Pulmonary artery endothelial cell (primary cell): Measurements from ENCODE around the gene RAB17. TPM values are rescaled to one million over a fixed set of nuclear protein-coding genes. Genes with fewer than 3 reads are reported as not detected.
A peak's percentile ranks its signal among the peaks of the same experiment; 100 is the strongest.
"Not testable (repeated sequence)": the region's sequence is repeated elsewhere in the genome, so short reads cannot be mapped to it uniquely, and the experiment has no call there.

Experiments
- DNase-seq: peaks from one replicate; pipeline ENCODE4 v3.0.0-alpha.2; 2011; ENCODE audit warnings: low read depth, low spot score
- total RNA-seq: library from RNA; depleted of rRNA; stranded (reverse); fragments of >200 nt; gene quantifications from 2 replicates; pipeline ENCODE4 v1.2.3, GENCODE V29; 2014

RAB17 gene
- total RNA-seq, 1 donor from 2014 or later = 1.9 TPM

DNA sequence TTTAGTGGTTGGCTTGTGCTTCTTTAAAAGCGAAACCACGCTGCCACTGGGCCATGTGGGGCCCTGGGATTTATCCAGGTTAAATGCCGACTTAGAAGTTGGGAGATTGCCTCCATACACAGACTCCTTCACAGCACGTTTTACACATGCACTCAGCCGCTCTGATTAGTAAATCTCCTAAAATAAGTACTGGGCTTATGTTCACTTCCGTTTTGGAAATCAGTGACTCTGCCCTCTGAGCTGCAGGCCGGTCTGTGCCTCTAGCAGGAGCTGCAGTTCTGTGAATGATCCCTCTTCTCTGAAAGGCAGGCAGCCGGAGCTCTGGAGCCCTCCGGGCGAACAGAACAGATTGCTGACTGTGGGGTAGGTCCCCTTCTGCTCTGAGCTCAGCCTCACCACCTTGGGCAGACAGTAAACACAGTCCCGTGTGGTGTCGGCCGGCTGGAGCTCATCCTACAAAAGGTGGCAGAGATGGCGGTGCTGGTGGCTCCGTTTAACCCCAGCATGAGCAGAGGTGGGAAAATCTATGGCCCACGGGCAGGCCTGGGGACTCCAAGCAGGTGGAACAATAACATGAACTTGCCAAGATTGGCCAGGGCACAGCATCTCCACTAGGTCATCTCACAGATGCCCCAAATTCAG lies 9.8 kb upstream of the RAB17 start:
- DNase-seq = no peak

- no peak for DNase-seq
Measured at GRCh38 chr2:237599465-237600110, 9.1 kb upstream of the RAB17 start.

DNA sequence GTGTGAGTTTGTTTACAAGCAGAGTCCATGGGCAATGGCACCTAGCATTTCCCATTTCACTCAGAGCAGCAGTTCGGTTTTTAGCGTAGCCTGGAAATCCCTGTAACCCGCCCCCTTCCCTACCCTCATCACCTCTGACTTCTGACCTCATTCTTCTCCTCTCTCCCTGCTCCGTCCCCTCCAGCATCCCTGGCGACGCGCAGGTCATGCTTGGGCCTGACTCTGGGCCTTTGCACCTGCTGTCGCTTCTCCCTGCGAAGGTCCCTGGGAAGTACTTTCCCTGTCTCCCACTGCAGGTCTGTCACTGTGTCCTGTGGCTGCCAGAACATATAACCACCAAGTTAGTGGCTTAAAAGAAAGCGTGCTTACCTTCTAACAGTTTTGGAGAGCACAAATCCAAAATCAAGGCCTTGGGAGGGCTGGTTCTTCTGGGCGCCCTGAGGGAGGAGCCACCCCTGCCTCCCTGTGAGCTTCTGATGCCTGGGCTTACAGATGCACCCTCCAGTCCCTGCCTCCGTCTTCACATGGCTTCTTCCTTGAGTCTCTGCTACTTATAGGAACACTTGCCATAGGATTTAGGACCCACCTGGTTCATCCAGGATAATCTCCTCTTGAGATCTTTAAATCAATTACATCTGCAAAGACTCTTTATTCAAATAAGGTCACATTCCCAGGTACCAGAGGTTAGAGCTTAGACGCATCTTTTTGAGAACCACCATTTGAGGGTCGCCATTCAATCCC lies 8.1 kb upstream of the RAB17 start:
- no peak for DNase-seq

DNA sequence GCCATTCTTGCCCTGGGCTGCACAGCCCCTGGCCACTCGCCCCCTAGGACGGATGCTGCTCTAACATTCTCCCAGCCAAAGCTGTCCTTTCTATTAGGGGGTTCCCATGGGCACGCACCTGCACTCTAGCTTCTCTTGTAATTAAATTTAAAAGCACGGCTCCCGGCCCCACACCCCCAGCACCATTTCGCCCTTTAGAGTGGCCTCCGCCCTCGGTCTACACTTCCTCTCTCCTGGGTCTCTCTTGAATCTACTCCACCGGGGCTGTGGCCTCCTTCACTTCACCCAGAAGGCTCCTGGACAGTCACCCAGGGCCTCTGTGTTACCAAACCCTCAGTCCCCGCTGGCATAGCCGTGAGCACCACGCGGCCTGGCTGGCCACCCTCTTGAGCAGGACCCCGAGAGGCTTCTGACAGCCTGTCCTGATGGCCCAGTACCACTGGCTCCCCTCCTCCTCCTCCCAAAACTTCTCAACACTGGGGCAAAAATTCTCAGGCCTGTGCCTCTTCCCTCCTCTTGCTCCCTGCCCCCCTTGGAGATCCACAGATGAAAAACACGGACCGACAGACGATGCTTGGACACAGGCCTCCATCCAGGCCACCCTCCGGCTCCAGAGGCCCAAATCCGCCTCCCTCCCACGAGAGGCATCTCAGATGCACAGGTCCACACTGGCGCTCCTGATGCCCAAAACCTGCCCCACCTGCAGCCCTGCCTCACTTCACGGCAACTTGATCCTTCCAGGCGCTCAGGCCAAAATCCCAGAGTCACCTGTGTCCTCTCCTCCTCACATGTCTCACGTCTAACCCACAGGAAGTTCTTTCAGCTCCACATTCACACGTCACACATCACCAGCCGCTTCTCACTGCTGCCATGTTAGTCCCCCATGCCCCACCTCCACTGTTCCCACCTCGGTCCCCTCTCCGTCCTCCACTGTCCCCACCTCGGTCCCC lies 6.9 kb upstream of the RAB17 start:
- no peak for DNase-seq

DNA sequence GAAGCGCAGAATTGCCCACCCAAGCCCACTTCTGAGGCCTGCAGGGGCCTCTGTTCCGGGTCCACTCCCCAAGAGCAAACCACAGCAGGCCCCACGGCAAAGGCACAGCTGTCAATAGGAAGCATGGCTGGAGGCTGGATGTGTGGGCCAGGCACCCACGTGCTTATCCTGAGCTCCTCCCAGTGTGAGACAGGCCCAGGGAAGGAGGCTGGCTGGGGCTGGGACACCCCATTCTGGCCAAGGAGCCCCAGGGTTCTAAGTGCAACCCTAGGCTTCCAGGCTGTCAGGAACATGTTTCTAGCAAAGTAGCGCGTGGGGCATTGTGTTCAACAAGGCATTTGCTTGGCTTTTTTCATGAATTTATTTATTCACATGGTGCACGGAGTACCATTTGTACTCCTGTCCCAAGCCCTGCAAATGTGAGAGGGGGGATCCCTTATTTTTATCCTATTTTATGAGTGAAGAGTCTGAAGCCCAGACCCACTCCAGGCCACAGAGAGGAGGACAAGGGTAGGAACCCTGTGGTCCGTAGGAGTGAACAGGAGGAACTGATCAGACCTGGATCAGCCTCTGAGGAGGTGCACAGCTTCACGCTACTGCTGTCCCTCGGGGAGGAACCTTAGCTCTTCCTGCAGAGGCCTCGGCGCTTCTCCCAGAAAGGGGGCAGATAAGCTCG lies 6.1 kb upstream of the RAB17 start:
- no peak for DNase-seq

GRCh38 chr2:237595829-237596519 lies 5.4 kb upstream of the RAB17 start:
- DNase-seq = not testable (repeated sequence)

DNA sequence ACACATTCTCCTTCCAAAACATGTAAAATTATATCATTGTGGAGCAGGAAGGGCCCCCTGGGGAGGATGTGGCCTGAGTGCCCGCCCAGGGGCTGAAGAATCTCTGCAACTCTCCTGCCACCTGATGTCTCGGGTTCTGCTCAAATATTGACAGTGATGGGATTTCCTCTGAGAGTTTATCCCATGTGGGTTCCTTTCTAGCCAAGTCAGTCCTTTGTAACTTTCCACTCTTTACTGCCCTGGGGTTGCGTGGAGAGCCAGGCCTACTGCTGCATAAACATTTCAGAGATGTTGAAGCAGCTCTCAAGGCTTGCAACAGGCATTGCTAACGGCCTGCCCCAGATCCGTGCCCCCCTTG lies 4.0 kb upstream of the RAB17 start:
- no peak for DNase-seq

GRCh38 chr2:237593596-237594320 lies 3.2 kb upstream of the RAB17 start:
- DNase-seq = no peak

DNA sequence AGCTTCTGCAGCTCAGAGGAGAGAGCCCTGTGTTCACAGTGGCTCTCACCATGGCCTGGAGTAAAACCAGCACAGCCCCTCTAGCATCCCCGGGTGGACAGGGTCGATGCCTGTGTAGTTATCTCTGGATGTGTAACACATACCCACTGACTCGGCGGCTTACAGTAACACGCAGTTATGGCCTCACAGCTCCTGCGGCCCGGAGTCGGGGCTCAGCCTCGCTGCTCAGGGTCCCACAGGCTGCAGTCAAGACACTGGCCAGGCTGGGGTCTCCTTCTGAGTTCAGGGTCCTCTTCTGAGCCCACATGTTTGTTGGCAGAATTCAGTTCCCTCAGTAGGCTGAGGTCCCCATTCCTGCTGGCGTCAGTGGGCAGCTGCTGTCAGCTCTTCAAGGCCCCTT lies 2.5 kb upstream of the RAB17 start:
- no peak for DNase-seq

DNA sequence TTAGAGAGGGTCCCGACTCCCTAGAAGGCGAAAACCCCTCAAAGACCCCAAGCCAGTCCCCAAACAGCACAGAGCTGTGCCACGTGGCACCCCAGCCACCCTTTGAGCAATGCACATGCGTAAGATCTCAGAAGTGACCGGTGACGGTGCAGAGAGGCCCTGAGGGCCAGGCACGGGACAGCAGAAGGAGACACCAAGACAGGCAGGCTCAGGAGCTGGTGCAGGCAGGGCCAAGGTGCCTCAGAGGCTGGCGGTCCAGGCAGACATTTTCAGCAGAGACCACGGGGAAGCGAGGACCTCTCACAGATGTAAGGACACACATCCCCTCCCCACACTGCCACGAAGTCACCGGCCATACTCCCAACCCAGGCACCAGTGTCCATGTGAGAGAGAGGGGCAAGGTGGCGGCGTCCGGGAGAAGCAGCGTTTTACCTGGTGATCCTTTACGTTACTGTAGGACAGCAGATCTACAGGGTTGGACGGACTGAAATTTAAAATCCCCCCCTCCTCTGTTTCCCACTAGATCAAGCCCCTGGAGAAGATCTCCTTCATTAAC lies 2.0 kb upstream of the RAB17 start:
- DNase-seq = no peak

DNA sequence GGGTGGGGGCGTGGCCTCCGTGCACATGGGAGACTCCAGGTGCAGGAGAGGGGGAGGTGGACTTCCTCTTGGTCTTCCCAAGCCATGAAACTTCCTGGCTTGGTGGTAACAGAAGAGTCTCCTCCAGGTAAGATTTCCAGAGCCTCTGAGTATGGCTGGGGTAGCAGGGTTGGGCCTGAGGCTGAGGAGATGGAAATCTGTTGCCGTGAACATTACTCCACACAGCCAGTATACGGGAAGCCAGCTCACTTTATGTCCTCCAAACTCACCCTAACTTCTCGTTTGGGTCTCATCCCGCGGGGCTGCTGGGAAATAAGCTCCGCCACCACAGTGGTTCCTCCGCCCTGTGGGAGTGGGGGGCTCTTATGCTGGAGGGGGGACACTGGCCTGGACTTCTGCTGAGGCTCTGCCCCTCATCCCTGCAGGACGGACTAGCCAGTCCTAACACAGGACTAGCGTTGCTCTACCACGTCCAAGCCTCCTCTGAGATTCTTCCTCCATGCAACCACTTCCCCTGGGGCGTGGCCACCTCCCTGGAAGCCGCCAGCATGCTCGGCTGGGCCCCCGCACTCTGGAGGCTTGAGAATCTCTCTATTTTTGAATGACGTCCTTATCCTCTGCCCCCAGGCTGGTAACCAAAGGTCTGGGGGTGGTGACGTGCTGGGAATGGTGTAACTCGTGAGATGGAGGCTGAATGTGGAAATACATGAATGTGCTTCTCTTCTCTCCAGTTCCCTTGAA lies 777 bp upstream of the RAB17 start:
- no peak for DNase-seq

DNA sequence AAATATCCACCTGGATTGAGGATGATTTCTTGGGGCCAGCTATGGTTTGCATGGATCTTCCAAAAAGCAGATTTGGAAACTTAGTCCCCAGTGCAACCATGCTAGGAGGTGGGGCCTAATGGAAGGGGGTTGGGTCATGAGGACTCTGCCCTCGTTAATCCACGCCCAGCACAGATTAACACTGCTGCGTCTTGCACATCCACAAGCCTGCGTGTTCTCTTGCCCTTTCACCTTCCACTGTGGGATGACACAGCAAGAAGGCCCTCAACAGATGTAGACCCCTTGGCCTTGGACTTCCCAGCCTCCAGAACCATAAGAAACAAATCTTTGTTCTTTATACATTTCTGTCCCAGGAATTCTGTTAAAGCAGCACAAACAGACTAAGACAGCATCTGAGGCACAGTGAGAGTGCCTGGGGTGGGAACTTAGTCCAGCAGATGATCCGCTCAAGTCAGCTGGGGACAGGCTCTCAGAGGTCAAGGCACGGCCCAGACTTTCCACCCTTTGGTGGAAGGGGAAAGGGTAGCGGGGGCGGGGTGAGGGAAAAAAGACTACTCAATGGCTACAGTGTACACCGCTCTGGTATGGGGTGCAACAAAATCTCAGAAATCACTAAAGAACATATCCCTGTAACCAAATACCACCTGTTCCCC lies 2.4 kb downstream of the RAB17 start:
- no peak for DNase-seq

DNA sequence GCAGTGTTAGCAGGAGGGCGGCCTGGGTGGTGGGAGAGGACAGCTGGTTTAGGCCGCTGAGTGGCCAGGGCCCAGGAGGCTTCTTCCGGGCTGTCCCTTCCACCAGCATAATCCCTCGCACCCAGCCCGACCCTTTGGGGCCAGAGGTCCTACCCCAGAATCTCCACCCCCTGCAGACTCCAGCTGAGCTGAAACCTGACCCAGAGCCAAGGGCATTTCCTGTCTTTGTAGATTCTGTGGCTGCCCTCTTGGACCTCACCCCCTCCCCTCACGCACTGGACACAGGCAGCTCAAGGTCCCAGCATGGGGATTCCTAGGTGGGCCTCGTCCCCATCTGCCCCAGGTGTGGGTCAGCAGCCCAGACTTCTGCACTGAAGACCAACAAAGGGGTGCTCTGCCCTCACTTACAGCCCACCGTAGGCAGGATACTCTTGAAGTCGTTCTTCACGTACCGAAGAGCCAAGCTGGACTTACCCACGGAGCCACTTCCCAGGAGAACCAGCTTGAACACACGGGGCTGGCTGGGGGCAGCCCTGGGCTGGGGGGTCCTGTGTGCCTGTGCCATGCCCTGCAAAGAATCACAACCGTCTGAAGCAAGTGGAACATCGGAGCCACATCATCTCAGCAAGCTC lies 4.8 kb downstream of the RAB17 start:
- no peak for DNase-seq

- DNase-seq = no peak
Measured at GRCh38 chr2:237583385-237584295, 6.9 kb downstream of the RAB17 start.

DNA sequence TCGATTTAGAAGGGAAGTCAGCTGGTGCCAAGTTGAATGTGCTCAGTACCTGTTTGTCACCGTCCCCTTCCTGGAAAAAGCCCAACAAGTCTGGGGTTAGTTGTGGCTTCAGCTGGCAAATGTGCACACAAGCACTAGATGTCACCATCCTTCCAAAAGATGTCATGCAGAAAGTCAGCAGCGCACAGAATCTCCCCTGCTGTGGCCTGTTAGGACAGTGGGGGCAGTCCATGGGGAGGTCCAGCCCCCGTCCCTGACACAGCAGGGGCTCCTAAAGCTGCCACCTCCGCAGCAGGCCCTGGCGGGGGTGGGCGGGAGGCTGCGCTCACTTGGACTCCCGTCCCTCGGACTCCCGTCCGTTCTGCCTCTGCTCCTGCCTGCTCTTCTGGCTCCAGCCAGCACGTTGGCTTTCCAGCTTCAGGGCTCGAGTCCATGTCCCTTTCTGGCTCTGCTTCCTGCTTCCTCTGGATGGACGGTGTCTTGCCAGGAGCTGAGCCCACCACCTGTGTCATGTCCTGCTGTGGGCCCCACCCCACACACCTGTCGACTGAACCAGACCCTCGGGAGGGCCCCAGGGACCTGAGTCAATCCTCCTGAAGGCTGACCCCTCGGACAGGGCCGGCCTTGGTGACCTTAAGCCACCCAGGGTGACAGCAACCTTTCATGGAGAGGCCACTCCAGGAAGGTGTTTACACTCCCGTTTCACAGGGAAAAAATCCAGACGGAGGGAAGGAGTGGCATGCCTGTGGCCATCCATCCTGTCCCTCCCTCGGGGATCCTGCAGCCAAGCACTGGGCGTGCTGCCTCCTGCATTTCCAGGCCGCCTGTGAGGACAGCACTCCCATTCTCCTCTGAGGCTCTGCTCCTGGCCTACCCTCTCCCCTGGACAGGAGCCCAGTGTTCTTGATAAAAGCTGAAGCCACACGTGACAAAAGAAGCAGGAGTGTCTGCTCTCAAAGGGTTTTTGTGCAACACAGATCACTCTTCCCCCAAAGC lies 8.5 kb downstream of the RAB17 start:
- DNase-seq = peak; percentile 44

DNA sequence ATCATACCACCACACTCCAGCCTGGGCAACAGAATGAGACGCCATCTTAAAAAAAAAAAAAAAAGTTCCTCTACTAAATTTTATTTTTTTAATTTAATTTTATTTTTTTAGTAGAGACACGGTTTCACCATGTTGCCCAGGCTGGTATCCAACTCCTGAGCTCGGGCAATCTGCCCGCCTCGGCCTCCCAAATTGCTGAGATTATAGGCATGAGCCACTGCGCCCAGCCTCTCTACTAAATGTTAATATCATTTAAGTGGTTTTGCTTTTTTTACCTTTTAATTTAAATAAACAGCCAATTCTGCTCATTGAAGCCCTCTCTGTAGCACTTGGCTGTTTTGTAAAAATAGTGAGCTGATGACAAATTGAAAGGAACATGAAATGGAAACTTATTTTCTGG lies 9.2 kb downstream of the RAB17 start:
- DNase-seq = no peak
